ENCODE data around the gene AP1B1.
"Not testable (repeated sequence)": the region's sequence is repeated elsewhere in the genome, so short reads cannot be mapped to it uniquely, and the experiment has no call there.

Gene AP1B1

DNA sequence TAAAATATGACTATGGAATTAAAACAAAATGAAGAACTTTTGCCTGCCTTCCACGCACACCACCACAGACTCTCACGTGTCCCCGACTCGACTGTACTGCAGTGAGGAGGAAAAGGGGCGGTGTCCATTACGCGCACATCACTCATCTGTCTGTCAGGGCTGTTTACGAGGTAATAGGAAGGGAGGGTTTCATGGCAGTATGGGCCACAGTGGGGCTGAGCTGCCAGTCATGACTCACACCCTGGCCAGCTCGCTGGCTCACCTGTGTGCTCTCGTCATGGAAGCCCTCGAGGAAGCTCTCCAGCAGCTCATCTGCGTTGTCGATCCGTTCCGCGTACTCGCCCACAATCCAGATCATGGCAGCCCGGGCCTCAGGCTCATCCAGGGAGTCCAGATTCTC lies 39.4 kb downstream of the AP1B1 start:
- DNase-seq (ENCODE audit: low read depth): no peak

DNA sequence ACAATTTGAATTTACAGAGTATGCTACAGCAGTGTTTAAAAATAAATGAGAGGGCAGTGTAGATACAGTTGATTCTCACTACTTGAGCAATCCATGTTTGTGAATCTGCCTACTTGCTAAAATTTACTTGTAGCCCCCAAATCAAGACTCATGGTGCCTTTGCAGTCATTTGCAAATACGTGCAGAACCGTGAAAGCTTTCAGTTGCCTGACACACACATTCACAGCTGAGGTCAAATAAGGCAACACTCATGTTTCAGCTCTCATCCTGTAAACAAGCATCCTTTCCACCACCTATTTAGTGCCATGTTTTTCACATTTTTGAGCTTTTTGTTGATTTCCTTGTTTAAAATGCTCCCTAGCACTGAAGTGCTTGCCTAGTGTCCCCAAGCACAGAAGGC lies 40.3 kb downstream of the AP1B1 start:
- no peak for DNase-seq (ENCODE audit: low read depth)

DNA sequence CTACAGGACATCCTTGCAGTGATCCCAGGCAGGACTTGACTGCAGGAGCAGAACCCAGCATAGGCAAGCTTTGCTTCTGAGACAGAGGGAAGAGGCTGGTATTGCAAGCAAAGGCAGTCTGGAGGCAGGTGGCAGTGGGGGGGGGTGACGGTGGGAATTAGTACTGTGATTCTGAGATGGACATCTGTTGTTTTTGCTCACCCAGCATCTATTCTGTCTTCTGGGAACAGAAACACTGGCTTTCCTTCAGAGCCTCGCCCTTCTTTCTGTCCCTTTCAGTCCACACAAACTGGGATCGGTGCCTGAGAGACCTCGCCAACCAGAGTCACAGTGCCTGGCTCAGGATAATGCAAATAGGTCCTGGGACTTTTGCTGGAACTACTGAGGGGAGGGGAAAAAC lies 41.7 kb downstream of the AP1B1 start:
- DNase-seq (ENCODE audit: low read depth): no peak

DNA sequence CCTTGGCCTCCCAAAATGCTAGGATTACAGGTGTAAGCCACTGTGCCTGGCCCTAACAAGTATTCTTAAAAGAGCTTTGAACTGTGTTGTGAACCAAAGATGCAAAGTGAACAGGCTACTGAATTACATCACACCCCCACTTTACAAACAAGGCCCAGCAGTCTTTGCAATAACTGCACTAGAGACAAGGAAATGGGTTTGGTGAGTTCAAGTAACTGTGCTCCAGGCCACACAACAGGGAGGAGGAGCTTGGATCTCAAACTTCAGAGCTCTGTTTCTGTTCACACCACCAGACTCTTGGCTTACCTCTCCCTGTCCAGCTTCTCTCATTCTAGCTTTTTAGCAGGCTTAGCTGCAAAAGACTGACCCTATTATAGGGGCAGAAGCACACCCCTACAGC lies 42.4 kb downstream of the AP1B1 start:
- DNase-seq (ENCODE audit: low read depth): no peak

DNA sequence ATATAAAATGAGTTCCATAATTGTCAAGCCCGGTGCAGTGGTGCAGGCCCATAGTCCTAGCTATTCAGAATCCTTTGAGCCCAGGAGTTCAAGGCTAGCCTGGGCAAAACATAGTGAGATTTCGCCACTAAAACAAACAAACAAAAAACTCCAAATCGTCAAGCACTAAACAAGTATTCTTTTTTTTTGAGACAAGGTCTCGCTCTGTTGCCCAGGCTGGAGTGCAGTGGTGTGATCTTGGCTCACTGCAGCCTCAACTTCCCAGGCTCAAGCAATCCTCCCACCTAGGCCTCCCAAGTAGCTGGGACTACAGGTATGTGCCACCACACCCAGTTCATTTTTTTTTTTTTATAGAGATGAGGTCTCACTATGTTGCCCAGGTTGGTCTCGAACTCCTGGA lies 43.5 kb downstream of the AP1B1 start:
- DNase-seq (ENCODE audit: low read depth): not testable (repeated sequence)

DNA sequence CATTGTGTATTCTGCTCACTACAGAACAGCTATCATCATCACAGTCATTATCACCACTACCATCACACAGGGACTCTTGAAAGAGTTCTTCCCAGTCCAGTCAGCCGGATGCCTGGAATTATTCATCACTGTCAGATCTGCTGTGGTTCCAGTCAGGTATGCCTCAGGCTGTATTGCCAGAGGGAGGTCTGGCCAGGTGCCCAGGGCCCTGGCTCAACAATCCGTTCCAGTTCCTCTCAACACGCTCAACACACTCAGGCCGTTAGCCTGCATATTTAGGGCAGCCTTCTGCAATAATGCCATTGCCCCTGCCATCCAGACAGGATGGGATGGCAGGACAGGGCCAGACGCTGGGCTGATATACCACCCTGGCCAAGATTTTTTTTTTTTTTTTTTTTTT lies 44.2 kb downstream of the AP1B1 start:
- DNase-seq (ENCODE audit: low read depth): no peak

DNA sequence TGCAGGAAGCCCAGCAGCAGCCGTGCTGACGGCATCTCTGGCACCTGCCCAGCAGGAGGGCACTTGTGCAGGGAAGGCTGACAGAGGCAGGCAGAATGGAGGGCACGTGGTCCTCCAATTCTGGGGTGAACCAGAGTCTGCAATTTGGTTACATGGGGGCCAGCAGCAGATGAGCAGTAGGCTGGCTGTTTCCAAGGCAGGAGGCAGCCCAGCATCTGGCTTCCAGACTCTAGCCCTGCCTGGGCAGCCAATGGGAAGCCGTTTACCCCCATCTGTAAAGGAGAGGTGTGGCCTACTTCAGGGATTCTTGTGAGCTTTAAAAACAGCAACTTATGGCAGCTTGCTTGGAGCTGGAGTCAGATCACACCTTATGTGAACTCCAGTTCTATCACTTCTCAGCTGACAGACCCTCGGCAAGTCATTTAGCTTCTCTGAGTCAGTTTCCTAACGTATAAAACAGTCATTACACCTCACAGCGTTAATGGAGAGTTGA lies 45.0 kb downstream of the AP1B1 start:
- no peak for DNase-seq (ENCODE audit: low read depth)

DNA sequence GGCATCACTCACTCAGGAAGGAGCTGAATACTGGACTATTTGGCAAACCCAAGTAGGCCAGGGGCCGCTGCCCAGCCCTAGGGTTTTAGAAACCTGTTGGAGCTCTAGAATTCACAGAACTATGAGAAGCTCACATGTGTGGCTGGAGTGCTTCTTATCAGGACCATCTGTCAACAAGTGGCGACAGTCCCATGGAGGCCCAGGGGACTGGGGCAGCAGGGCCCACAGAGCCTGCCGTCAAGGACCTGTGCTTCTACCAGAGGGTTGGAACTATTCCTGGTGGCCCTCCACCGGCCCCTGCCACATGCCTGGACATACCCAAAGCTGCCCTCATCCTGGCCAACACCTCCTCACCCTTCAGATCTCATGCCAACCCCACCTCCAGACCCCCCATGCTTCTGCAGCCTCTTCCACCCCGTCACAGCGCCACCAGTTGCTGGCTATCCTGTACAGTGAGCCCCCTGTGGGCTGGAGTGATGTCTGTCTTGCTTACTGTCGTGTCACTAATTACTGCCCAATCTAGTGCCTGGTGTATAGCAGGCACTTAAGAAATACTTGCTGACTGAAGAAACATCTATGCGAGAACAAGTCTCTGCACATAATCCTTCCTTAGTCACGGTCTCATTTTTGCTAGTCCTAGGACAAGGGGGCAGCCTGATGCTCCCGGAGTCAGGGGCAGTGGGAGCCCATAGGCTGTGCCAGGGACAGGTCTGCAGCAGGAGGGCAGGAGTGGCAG lies 45.6 kb downstream of the AP1B1 start:
- DNase-seq (ENCODE audit: low read depth): no peak

DNA sequence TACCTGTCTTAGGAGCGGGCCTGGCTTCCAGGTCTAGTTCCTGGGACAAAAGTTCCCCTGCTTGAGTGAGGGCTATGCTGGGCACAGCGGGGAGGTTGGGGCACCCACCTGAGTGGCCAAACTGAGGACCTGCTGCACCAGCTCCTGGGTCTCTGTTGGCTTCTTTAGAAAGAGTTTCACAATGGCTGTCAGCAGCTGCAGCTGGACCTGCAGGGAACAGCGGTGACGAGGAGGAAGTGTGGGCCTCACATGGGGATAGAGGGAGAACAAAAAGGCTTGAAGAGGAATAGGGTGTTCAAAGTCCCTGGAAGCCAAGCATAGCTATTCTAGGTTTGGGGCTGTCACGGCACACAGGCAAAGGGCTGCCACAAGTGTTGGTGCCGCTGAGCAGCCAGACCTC lies 46.2 kb downstream of the AP1B1 start:
- no peak for DNase-seq (ENCODE audit: low read depth)

DNA sequence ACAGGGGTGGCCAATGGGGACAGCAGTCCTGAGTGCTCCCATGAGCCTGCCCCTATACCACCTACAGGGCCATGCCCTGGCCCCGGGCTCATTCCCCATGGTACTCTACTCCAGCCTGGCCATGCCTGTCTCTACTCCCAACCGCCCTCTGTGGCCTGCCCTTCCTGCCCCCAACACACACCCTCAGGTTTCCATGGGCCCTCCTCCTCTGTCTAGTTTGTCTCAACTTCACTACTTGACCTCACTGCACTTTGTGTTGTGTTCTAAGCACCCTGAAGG lies 46.6 kb downstream of the AP1B1 start:
- no peak for DNase-seq (ENCODE audit: low read depth)

DNA sequence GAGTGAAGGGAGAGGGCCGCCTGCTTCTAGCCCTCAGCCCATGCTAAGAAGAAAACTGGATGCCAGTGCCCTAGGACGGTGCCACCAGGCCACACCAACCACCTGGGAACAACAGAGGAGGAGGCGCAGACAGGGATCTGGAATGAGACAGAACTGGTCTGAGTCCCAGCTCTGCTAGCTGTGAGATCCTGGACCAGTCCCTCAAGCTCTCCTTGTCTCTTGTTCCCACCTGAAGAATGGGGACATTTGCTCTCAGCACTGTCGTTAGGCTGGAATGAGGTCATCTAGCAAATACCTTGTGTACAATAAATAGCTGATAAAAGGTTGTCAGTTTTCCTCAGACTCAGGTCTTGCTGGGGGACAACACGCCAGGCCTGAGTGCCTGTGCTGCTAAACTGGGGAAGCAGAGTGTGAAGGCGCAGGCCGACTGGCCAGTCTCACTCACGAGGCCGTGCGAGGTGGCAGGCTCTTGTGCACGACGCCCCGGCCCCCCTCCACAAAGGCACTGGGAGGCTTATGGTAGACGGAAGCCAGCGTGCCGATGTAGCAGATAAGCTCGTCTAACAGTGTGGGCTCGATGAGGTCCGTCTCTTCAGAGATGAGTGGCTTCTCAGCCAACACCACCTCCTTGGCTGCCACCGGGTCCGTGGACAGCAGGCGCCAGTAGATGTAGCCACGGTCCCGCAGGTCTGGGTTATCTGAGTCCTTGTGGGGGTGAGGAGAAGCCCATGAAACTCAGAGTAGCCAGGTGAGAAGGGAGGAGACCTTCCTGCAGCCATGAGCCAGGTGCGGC lies 47.1 kb downstream of the AP1B1 start:
- DNase-seq (ENCODE audit: low read depth): no peak

DNA sequence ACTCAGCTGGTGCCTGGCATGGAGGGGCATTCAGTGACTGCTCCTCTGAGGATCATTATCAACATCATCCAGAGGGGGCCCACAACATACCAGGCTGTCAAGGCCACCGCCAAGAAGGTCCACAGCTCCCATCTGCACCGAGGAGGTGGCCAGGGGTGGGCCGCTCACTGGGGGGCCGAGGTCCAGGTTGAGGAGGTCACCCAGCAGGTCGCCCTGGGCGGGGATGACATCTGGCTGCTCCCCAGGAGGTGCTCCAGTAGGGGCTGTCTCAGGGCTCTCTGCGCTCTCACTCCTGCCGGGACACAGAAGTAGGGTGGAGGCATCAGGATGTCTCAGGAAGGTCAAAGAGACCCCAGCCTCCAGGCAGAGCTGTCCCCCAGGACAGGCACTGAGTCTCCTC lies 47.8 kb downstream of the AP1B1 start:
- no peak for DNase-seq (ENCODE audit: low read depth)

DNA sequence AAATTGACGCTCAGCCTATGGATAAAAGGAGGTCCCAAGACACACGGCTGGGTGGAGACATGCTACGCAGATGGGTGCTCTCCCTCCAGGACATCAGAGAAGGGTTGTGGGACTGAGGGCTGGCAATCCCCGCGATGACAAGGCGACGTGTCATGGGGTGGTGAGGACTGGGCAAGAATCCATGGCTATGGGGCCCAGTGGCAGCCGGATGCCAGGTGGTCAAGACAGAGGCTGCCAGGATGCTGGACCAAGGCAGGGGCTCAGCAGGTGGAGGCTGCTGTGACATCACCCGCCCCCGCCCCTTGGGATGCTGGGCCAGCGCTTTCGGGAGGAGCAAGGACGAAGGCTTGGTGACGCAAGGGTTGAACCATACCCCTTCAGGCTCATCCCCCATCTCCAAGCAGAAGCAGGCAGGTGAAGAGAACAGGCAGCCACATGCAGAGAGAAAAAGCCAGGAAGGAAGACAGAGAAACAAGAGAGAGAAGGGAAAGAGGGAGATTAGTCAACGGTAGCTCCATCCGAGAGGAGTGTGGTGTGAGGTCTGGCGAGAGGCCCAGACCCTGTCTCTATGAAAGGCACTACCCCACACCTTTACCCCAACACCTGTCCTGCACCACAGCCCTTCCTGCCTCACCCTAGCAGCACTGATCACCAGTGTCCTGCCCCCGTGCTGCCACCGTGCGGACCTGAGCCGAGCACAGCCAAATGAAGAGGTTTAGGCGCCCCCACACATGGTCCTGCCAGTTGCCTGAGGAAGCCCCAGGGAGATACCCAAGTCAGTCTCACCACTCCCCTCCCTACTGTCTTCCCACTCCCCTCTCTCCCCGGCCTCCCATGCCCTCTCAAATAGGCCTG lies 48.8 kb downstream of the AP1B1 start:
- no peak for DNase-seq (ENCODE audit: low read depth)

DNA sequence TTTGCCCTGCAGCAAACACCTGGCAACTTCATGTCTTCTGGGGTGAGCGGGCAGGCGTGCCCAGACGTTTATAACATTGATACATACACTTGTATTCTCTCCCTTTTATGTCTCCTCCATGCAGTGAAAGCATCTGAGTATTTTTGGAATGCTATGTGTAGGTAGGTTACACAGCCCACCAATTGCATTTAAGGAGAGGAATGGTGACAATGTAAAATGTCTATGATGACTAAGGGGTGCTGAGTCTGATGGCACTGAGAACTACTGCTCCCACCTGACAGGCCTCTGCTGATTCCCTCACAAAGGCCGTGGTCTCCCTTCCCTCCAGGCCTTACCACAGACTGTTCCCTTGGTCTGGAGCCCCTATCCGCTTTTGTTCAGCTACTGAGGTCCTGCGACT lies 50.0 kb downstream of the AP1B1 start:
- DNase-seq (ENCODE audit: low read depth): no peak

DNA sequence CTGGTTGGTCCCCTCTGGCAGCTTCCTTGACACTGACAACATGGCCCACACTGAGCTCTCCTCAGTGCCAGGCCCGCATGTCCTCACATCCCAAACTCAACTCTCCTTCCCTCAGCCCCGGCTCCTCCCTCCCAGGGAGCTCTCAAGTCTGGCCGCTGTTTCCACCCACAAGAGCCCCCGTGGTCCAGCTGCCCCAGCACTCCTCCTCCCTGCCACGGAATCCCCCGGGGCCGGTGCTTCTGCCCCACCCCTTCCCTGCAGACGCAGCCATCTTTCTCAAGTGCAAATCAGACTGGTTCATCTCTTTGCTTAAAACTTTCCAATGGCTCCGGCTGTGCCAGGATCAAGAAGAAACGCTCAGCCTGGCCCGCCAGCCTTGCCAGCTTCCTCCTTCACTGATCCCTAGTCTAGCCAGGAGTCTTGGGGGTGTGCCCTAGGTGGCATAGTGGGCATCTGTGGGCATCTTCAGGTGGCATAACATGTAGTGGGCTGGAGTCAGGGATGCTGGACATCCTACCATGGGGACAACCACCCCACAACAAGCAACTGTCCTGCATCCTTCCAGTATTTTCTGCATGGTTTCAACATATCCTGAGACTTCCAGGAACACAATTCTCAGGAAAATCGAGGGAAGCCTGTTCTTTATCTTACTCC lies 50.6 kb downstream of the AP1B1 start:
- no peak for DNase-seq (ENCODE audit: low read depth)

DNA sequence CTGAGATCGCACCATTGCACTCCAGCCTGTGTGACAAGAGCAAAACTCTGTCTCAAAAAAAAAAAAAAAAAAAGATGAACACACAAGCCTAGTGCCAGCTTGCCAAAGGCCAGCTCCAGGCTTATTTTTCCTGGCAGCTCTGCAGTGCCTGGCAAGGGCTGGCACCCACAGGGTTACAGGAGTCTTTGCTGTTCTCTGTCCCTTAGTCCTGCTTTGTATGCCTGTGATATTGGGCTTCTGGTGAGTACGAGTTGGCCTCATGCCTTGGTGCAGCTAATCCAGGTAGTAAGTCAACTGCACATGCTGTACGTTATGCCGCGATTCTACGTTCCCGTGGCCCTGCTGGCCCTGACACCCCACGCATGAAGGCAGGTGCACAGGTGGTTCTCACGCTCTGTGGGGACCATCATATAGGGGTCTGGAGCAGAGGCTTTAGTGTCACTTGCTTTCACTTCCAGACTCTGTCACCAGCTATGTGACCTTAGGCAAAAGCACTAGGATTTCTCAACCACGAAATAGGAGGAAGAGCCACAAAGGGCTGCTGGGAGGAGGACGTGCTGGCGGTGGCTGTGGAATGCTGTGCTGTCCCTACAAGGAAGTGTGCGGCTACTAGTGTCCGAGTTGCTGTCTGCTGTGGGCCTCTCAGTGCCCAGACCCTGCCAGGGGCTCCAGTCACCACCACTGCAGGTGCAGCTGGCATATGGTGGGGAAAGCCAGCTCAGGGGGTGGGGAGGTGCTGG lies 51.4 kb downstream of the AP1B1 start:
- DNase-seq (ENCODE audit: low read depth): no peak

DNA sequence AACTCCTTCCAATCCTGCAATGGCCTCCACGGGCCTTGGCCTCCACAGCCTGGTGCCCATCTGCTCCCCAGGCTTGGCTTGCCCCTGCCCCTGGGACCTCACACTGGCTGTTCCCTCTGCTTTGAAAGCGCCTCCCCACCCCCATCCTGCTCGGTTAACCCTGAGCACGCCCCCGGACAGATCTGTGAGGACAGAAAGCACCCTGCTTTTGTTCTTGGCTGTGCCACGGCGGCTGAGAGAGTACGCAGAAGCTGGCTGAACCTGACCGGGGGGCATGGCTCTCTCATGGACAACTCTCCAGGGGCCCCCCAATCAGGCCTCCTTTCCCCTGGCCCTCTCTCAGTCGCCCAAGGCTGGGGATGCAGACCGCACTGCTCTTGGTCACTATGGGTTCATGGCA lies 52.7 kb downstream of the AP1B1 start:
- no peak for DNase-seq (ENCODE audit: low read depth)

DNA sequence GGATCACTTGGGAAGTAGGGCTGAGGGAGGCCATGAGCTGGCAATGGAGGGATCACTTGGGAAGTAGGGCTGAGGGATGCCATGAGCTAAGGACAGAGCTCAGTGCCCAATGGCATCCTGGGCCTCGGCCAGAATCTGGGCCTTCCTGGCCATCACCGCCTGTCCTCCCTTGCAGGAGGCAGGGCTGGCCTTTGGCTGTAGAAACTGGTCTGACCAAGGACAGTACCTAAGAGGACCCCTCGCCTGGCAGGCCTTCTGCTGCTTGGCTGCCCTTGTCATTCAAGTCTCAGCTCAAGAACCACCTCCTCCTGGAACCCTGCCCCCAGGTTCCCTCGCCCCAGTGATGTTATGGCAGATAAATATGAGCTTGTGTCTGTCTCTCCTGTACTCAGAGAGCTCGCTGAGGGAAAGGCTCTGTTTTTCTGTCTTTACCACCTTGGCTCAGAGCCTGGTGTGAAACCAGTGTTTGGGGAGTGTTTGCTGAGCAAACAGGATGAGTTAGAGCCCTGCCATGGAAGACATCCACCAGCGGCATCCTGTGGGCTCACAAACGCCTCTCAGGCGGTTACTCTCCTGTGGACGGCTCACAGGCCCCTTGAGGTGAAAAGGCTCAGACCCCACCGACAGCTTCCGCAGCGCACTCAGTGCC lies 53.5 kb downstream of the AP1B1 start:
- no peak for DNase-seq (ENCODE audit: low read depth)

DNA sequence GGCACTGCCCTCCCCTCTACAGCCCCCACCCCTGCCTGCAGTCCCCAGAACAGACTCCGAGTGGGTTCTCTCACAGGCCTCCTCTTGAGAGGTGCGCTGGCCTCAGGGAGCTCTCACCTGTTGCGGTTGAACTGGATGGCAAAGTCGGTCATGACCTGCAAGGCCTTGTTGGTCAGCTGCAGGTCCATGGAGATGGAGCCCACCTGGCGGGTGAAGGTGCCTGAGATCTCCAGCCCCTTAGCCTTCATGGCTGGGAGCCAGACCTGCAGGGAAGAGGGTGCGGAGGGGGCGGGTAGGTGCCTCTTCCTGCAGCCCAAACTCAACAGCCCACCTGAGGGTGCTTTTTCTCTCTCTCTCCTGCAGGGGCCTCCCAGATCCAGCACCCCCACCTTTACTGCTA lies 54.2 kb downstream of the AP1B1 start:
- DNase-seq (ENCODE audit: low read depth): no peak

DNA sequence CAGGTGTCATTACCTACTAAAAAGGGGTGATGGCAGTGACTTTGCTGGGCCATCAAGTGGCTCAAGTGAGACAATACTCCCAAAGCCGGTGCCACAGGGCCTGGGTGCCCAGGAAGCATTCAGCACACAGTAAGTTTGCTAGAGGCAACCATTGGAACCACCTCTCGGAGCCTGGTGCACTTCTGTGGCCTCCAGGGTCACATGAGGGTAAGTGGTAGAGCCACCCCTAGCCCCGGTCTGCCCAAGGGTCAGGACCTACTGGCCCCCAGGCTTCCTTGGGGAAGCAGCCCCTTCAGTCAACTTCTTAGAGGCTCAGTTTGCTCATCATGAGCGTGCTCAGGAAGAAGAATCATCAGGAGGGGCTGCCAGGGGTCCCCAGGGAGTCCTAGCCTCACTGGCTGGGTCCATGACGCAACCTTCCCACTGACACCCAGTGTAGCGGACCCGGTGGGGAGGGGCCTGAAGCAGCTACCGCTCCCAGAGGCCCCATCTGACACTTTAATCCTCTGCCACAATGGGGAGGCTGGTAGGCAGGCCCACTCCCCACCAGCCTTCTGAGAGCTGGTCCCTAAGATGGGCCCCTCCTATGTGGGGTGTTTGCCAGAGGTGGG lies 55.4 kb downstream of the AP1B1 start:
- DNase-seq (ENCODE audit: low read depth): no peak

Data from activated gamma-delta T cell treated with anti-CD3 and anti-CD28 coated beads, Interleukin-2, amount 50 U/mL, for 16 hours (primary cell).